GM21619 (cell line): ENCODE results near the gene AMOTL1.
"Not testable (repeated sequence)": the region's sequence is repeated elsewhere in the genome, so short reads cannot be mapped to it uniquely, and the experiment has no call there.

ENCODE experiments used
- ATAC-seq: cut with Tn5 transposase; IDR thresholded peaks from one replicate; pipeline ENCODE4 v1.9.1; 2021; ENCODE audit not compliant: unreplicated experiment

Gene AMOTL1

DNA sequence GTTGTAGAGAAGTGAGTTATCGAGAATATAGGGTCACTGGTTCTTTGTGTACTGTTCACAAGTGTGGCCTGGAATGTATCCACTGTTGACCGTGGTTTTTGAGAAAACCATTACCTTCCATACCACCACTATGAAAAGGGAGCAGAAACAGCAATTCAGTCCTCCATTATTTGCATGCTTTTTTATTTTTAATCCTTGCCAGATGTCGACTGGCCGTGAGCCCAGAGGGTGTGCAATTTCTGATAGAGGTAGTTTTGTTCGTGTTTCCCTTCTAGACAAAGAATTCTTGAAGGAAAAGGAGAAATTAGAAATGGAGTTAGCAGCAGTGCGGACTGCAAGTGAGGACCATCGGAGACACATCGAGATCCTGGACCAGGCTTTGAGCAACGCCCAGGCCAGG lies 81.7 kb downstream of the AMOTL1 start:
- no peak for ATAC-seq

DNA sequence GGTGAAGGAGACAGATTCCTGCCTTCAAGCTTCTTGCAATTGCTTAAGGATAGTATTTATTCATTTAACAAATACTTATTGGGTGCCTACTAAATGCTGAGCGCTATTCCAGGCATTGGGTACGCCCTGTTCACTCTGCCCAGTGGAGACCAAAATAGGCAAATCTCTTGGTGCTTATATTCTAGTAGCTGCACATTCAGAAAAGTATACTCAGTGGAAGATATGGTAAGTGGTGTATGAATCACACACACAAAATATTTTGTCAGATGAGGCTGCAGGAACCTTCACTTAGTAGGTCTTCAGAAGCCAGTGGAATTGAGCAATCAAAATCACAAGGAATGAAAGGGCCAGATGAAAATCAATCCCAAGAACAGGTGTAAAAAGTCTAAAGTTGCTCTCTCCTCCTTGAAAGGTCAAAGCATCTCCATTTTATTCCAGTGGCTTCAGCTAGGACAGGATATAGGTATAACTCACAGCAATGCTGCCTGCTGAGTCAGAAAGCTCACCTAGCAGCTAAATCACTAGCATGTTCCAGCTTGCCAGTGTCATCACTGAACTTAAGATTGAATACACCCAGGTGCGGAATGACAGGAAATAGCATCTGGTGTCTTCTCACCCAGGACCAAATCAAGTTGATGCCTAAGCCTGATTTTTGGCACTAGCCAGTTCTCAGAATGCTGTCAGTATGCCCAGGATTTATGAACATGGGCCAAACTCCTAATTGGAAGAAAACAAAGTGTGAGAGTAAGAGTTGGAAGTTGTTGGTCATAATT lies 83.9 kb downstream of the AMOTL1 start:
- no peak for ATAC-seq

- ATAC-seq, result not testable (repeated sequence)
These were observed 85.1 kb downstream of the AMOTL1 start for GRCh38 chr11:94853288-94853687.

DNA sequence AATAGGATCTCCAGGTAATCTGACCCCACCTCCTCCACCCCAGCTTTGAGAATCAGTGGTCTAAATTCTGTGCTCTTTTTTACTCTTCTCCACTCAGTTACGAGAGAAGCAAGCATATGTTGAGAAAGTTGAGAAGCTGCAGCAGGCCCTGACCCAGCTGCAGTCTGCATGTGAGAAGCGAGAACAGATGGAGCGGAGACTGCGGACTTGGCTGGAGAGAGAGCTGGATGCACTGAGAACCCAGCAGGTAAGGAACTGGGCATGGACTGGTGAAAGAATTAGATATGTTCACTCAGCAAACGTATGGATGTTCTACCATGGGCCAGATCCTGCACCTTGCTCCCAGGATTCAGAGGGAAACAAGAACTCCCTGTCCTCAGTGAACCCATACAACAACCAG lies 85.7 kb downstream of the AMOTL1 start:
- no peak for ATAC-seq

GRCh38 chr11:94854770-94855633 lies 86.8 kb downstream of the AMOTL1 start:
- no peak for ATAC-seq

DNA sequence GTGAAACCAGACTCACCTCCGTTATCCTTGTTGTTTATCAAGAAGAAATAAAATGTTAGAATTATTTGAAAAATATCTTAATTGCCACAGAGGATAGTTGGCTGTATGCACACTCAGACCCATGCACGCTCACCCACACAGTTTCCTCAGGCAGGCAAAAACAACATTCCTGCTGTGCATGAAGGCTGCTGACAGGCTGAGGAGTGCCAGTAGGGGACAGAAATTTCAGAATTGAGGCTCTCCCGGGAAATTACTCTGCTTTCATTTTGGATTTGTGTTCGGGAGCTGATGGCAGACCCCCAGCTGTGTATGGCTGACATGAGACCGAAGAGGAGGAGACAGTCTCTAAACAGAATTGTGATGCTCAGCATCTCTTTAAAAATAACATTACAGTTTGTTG lies 87.5 kb downstream of the AMOTL1 start:
- ATAC-seq, result no peak

DNA sequence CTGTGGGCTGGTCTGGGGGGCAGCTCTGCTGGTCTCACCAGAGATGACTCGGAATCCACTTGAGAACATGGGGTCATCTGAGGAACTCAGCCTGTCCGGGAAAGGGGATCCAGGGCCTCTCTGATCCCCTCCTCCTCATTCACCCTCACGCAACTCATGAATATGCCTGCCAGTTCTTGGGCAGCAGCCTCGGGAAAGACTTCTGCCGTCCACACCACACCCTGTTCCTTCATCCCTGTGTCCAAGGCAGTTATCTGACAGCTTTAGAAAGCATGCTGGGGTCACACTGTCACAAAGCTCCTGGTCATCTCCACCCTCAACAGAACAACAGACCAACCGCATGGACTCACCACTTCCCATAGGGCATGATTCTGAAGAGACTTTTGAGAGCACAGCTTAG lies 88.3 kb downstream of the AMOTL1 start:
- no peak for ATAC-seq

DNA sequence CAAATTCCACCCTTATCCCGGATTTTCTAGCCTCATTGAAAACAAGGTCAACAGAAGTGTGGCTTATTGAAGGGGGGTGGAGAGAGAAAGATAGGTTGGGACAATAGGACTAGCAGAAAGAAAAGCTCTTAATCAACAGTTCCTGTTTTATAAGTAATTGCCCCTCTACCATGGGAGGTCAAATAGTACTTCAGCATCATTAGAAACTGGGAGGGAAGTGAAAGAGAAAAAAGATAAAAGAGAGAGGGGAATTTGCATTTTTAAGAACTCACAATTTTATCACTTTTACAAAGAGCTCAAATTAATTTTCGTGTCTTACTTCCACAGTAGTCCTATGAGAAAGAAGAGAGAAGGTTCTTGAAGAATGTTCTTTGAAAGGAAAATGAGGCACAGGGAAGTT lies 89.2 kb downstream of the AMOTL1 start:
- no peak for ATAC-seq

GRCh38 chr11:94858012-94858705 lies 90.0 kb downstream of the AMOTL1 start:
- no peak for ATAC-seq

DNA sequence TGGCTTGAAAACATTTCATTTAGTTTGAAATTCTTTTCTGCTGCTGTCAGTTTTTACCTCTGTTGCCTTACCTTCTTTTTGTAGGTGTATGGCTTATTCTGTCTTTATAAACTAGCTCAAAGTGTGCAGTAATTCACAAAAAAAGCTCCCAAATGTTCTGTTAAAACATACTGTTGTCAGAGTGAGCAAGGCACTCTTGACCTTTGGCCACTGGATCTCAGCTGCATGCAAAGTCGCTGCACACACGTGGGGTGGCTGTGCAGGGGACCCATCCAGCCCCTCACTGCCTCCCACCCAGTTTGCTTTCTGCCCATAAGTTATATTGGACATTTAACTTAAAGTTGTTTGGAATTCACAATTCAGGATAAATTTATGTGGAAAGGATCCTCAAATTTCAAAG lies 92.2 kb downstream of the AMOTL1 start:
- no peak for ATAC-seq

GRCh38 chr11:94861306-94861845 lies 93.2 kb downstream of the AMOTL1 start:
- no peak for ATAC-seq

DNA sequence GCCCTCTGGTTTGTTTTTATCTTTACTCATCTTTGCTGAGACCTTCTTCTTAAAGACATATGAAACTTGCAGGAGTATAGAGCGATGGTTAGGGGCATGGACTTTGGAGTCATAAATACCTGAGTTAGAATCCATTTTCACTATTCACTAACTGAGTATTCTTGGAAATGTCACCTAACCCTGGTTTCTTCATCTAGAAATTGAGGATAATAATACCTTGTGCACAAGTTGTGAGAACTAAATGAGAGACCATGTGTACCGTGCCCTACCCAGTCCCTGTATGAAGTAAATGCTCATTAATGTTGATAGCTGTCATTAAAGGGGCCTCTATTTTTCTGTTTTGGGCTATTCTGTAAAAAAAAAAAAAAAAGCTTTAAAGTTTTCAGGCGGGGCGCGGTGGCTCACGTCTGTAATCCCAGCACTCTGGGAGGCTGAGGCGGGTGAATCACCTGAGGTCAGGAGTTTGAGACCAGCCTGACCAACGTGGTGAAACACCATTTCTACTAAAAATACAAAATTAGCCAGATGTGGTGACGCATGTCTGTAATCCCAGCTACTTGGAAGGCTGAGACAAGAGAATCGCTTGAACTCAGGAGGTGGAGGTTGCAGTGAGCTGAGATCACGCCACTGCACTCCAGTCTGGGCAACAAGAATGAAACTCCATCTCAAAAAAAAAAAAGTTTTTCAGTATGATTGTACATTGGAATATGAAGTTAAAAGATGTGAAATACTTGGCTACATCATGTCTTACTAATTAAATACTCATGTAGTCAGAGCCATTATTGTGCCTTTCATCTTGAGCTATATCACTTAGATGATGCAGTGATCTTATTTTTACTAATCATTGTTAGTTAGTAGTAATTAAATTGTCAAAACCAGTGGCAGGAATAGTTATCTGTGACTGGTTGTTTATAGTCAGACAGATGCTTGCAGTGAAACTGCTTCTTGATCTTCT lies 95.0 kb downstream of the AMOTL1 start:
- no peak for ATAC-seq

DNA sequence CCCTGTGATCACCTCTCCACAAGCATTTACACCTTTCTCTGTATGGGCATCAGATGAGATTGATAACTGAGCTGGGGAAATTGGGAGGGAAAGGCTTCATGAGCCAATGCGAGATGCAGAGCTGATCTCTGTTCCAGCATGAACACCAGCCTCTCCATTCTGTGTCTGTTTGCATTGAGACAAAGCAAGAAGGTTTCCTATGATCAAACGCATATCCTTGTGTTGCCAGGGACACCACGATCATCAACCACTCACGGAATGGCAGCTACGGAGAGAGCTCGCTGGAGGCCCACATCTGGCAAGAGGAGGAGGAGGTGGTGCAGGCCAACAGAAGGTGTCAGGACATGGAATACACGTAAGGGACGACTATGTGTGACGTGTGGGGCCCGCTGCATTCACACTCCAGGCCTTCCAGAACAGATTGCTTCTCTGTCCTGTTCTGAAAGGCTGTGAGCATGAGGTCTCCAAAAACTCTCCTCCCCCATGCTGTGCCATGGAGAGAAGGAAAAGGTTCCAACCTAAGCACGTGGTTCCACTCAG lies 96.4 kb downstream of the AMOTL1 start:
- ATAC-seq, result no peak

- no peak for ATAC-seq
These were observed 98.2 kb downstream of the AMOTL1 start for GRCh38 chr11:94866231-94866822.

GRCh38 chr11:94866936-94867795 lies 99.0 kb downstream of the AMOTL1 start:
- no peak for ATAC-seq

DNA sequence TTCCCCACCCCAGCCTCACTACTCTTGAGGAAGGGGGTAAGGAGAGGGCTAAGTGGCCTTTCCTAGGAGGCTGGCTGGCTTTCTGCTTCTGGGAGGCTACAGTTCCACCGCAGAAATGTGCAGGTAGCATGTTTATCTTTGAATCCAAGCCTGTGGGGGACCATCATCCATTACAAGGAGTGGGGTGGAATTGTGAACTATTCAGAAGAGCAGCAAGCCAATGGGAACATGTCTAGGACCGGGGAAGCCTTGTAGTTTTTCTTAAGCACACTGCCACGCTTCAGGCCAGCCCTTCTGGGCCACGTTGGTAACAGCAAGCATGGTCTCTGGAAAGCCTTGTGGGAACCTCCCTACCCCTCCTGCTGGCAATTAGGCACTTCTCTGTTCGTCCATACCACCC lies 100.3 kb downstream of the AMOTL1 start:
- ATAC-seq, result no peak

GRCh38 chr11:94869186-94869585 lies 101.0 kb downstream of the AMOTL1 start:
- ATAC-seq, result no peak

DNA sequence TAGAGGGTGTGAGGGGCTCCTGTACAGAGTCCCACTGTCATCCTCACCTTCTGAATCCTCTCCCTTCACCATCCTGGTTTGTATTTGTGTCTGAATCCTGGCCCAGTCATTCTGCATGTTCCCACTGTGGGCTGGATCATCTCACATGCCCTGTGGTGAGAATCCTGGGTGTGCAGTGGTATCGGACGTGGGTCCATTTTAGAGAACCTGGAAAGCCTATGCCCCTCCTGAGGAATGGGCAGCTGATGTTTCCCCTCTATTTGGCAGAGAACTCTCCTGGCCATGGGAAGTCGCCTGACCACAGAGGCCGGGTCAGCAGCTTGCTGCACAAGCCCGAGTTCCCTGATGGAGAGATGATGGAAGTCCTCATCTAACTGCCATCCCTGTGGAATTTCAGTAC lies 102.3 kb downstream of the AMOTL1 start:
- ATAC-seq, result no peak
